GM21576 (cell line): ENCODE results near the gene ABTB1.
"Not testable (repeated sequence)": the region's sequence is repeated elsewhere in the genome, so short reads cannot be mapped to it uniquely, and the experiment has no call there.

ENCODE experiments used
- ATAC-seq: cut with Tn5 transposase; IDR thresholded peaks from one replicate; pipeline ENCODE4 v1.9.1; 2021; ENCODE audit warnings: mild to moderate bottlenecking, moderate library complexity; ENCODE audit not compliant: unreplicated experiment

The ABTB1 gene

DNA sequence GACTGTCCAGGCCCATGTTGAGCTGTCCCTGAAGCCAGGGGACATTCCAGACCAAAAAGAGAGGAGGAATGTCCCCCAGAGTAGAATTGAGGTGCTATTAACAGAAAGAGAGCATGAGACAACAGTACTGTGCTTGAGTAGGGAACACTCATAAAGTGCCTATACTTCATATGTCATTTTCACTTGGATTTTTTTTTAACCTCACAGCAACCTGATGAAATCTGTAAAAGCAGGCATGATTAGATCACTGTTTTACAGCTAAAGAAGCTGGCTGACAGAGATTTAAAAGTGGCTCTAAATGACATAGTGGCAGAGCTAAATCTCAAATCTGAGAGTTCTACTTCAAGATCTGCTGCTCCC is 24.9 kb upstream of the ABTB1 start:
- no peak for ATAC-seq

DNA sequence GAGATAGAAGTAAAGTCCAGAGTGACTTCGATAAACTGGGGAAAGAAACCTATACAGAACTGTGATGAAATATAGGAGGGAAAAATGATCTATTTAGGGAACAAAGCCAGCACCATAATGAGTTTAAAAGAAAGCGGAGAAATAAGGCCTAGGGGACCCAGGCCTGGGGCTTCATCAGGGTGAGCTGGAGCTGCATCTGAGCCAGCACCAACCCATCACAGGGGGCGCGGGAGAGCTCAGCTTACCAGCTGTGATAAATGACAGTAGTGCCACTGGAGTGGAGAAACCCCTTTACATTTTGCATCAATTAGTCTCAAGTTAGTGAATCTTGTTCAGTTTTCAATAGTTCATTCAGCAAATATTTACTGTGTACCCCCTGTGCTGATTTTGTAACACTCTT is 22.5 kb upstream of the ABTB1 start:
- ATAC-seq: no peak

DNA sequence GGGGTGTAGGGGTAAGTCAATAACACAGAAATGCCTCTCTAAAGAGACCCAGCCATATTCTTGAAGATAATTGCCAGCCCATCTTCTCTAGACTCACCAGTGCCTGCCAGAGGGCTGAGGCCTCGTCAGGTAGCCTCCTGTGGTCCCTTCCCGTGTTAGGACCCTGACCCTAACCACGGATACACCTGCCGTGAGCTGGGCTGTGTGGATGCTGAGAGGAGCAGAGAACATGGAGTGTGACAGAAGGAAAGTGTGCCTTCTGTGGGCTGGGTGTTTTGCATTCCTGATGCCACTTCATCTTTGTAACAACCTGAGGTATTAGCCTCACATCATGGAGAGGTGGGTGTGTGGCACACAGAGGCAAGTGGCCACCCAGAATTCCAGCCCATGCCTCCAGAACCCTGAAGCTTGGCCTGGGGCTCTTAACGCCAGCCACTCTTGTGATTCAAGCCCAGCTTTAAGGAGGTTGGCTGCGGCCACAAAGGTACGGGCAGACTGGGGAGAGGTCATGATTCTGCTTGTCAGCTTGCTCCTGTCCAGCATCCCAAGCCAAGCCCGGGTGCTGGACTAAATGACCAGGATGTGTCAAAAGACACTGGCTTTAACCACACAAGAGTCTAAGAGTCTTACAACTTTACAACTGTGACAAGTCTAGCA is 21.1 kb upstream of the ABTB1 start:
- ATAC-seq: no peak

DNA sequence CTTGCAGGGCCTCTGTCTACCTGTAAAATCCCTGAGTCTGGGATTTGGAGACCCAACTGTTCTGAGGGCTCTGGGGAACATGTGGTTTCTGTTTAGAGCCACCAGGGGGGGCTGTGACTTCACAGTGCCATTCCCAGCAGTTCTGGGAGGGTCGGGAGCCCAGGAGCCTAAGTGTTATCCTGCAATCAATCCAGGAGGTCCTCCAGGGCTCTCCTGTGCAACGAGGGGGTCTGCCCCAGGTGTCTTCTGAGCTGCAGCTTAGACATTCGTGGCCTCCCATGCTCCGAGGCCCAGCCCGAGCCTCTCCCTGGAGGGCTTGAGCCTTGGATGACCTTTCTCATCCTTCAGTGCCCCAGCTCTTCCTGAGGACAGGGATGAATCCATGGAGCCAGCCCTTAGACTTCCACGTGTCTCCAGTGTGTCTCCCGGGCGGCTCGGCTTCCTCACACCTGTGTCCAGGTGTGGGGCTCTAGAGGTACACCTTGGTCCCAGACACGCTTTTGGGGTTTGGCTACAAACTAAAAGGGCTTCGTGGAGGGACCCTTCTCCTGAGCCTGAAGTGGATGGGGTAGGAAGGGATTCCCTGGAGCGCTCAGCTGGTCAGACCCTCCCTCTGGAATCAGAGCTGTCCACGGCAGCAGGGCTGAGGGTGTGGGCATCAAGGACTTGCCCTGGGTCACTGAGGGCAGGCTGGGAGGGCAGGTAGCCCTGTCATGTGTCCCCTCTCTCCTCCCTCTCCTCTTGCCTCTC is 20.3 kb upstream of the ABTB1 start:
- ATAC-seq: no peak

DNA sequence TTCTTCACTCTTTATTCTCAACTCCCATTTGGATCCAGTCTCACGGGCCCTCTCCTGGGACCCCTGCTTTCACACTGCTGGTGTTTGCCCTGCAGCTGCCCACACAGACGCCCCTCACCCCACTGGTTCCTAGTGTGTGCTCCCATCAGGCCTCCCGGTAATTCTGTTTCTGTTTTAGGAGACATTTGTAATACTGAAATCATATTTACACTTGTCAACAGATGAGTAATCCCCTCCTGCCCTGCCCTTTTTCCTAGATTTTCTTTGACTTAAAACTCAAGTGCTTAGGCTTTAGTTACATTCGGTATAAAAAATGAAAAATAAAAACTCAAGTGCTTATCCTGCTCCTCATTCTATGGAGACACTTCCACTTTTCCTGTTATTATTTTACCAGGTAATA is 18.4 kb upstream of the ABTB1 start:
- ATAC-seq: no peak

DNA sequence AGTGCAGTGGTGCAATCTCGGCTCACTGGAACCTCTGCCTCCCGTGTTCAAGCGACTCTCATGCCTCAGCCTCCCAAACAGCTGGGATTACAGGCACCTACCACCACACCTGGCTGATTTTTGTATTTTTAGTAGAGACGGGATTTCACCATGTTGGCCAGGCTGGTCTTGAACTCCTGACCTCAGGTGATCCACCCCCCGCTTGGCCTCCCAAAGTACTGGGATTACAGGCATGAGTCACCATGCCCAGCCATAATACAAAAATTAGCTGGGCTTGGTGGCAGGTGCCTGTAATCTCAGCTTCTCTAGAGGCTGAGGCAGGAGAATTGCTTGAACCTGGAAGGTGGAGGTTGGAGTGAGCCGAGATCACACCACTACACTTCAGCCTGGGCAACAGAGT is 17.8 kb upstream of the ABTB1 start:
- not testable (repeated sequence) for ATAC-seq

DNA sequence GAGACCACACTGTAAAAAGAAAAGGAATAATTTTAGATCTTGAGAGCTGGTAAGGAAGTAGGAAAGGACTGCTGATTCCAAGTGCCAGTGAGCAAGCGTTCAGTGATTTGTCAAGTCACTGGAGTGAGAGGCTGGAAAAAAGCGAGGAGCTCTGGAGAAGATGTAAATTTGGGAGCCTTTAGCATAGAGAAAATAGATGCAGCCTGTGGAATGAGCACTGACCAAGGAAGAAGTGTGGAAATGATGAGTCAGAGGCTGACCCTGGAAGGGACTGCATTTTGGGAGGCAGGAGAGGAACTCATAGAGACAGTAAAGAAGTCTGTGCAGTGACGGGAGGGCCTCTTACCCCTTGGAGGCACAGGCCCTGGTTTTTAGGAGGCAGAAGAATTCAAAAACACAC is 17.1 kb upstream of the ABTB1 start:
- no peak for ATAC-seq

DNA sequence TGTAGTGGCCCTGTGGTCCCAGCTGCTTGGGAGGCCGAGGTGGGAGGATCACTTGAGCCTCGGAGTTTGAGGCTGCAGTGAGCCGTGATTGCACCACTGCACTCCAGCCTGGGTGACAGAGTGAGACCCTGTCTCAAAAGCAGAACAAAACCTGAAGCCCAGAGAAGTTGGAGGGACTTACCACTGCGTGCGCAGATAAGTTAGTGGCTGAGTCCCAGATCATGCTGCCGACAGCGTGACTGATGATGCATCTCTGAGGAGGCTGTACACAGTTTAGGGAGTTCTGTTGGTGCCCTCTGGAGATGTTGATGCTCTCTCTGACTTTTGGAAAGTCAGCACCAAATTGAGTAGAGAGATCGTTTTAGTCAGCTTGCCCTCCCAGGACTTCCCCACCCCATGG is 15.8 kb upstream of the ABTB1 start:
- no peak for ATAC-seq

DNA sequence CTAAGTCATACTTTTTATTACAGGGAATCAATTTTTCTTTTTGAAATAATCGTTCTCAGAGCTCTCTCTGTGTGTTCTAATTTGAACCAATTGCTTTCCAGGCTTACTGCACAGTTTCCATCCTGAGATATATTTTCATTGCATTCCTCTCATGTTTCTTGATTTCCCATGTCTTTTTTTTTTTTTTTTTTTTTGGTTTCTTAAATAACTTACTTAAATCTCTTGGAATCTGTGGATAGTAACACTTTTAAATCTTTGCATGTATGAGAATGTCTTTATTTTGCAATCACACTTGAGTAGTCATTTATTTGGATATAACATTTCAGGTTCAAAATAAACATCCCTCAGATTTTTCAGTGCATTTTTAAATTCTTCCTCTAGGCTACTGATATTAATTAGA is 14.5 kb upstream of the ABTB1 start:
- ATAC-seq: no peak

DNA sequence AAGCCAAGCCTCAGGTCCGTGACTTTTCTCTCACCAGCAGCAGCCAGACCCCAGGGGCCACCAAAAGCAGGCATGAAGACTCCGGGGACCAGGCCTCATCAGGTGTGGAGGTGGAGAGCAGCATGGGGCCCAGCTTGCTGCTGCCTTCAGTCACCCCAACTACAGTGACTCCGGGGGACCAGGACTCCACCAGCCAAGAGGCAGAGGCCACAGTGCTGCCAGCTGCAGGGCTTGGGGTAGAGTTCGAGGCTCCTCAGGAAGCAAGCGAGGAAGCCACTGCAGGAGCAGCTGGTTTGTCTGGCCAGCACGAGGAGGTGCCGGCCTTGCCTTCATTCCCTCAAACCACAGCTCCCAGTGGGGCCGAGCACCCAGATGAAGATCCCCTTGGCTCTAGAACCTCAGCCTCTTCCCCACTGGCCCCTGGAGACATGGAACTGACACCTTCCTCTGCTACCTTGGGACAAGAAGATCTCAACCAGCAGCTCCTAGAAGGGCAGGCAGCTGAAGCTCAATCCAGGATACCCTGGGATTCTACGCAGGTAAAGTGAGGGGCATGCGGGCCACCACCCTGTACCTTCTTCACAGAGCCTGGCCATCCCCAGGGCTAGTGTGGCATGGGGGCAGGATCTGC is 12.0 kb upstream of the ABTB1 start:
- no peak for ATAC-seq

DNA sequence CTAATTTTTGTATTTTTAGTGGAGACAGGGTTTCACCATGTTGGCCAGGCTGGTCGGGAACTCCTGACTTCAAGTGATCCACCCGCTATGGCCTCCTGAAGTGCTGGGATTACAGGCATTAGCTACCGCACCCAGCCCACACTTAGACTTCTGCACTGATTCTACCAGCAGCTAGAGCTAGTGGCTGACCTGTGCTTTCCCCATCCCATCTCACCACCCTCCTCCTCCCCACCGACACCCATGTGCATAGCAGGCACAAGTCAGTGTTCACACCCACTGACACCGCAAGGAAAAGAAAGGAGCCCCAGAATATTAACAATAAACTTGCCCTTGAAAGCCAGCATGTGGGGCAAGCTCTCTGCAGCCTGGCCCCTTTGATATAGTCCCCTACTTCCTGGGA is 11.2 kb upstream of the ABTB1 start:
- ATAC-seq: no peak

DNA sequence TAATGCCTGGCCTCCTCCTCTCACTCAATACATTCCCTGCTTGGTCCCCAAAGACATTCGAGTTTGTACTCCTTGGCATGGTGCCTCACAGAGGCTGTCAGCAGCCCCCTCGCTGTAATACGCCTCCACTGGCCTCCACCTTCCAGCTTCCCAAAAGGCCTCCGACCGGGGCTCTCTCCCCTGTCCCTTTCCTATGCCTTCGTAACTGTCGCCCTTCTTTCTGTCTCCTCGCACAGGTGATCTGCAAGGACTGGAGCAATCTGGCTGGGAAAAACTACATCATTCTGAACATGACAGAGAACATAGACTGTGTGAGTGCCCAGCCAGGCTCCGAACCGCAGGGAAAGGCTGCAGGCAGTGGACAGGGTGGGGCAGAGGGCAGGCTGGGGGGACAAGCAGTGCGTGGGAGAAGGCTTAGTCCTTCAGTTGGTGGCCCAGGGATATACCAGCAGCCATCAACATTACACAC is 10.7 kb upstream of the ABTB1 start:
- no peak for ATAC-seq

DNA sequence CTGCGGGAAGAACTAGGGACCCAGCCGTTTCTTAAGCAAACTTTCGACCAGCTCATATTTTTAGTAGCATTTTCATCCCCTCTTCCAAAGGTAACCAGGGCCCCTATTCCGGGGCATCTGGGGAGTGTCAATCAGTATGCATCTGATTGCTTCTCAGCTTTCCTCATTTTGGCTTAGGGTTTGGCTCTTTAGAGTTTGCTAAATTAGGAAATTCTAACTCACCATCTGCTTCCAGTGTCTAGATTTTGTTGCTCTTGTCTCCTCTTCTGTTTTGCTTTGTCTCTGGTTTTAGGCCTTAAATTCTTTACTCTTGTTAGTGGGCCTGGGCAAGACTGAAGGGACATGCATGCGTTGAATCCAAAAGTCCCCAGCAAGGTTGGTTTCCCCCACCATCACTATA is 9.6 kb upstream of the ABTB1 start:
- no peak for ATAC-seq

DNA sequence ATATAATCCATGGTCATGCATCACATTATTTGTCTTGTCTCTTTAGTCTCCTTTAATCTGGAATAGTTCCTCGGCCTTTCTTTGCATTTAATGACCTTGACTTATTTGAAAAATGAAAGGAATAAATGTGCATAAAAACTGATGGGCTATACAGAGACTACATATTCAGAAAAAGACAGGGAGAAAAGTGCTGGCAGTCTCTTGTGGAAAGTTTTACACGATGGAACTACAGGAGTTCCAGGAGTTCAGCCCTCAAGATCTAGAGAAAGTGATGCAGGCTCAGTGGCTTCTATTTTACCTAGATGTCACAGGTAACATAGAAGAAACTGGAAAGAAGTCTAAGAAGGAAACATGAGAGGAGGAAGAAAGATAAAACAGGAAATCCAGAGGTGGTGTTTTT is 7.6 kb upstream of the ABTB1 start:
- ATAC-seq: no peak

DNA sequence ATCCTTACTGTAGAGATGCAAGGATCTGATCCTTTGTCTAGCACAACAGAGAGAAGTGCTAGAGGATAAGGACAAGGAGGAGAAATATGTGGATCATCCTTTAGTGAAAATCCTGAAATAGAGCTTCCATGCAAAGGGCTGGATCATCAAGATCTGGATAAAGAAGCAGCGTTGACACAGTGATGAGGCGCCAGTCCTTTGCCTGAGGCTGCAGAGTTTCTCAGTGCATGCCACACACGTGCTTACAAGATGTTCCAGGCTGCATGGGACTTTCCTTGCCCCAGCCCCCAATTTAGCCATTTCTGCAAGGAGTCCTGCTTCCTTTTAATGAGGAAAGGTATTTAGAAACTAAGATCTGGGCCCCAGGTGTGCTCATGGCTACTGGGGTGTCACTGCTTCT is 7.2 kb upstream of the ABTB1 start:
- ATAC-seq: no peak

DNA sequence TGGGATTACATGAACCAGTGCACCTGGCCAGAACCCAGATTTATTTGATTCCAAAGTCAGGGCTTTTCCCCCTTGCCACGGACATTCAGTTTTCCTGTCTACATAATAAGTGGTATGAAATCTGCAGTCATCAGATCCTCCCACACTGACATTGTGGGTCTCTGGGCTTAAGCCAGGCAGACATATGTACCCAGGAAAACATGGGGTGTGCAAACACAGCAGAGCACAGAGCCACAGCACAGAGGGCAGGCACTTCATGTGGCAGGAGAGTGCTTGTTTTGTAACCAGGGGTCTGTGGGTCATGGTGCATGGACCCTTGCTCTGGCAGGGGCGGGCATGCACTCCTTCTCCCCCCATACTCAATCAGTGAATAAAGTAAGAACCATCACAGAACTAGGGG is 6.1 kb upstream of the ABTB1 start:
- ATAC-seq: no peak

DNA sequence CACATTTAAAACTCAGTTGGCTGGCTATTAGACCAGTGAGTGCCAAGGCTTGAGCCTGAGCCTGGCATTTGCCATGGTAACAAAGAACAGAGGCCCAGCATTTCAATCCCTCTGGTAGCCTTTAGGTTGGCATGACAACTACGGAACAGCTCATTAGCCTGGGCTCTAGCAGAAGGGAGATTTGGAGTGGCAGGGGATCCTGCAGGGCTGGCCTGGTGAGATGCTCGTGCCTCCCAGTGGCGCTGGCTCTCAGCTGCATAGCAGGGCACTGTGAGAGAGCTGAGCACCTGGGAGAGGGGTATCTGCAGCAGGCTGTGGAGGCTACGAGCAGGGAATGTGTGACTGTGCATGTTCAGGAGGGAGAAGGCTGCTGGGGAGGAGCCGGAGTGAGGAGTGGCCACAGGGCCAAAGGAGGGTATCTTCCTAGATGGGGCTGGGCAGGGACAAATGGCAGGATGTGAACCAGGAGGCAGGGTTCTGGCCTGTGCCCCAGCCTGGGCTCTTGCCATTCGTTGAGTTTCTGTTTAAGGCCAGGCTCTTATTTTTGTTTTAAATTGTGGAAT is 5.6 kb upstream of the ABTB1 start:
- ATAC-seq: no peak

DNA sequence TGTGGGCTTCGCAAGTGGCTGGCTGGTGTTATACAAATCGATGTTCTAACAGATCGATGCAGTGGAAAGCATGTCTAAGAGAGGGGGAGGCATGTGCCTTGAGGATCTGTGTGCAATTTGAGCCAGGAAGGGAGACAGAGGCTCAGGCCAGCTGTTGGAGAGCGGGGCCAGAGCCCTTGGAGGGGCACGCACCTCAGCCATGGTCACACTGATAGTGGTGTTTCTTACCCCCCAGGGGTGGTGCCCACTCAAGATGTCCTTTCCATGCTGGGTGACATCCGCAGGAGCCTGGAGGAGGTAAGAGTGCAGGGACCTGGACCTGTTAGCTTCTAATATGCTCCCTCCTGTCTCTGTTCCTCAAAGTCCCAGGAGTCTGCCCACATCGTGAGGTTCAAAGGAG is 3.8 kb upstream of the ABTB1 start:
- no peak for ATAC-seq

DNA sequence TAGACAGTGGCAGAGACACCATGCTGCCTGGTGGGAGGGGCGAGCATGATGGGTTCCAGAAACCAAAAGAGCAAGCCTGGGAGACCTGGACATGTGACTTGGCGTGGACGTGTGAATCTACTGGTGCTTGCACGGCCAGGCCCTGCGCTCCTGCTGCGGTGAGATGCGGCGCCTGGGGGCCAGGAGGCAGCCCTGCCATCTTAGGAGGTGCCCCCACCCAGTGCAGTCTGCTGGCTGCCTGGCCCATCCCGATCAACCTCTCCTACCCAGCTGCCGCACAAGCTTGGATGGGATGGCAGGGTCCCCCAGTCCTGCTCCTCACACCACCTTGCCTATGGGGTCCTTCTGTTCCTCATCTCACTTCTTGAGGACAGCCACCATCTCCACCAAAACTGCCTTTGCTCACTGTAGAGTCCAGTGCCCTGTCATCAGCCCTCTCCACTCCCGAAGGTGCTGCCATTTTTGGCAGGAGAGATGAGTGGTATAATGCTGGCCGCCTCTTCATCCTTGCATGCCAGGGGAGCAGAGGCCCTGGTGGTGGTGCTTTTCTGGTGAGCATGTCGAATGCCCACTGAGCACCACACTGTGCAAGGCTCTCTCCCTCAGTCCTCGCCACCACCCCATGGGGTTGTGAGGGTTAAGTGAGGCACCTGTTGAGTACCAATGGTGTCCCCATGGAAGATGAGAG is 3.1 kb upstream of the ABTB1 start:
- ATAC-seq: no peak

DNA sequence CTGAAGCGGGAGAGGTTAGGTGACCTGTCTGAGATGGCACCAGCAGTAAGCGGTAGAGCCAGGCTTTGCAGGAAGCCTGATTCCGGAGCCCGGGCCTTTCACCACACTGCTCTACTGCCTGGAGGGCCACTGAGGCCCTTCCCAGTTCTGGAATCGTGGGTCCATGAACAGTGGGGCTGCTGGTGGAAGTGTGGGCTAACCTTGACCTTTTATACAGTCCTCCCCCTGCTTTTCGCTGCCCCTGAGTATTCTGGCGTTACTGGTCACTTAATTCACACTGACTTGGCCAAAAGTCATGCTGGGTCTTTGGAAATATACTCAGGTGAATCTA is 2.6 kb upstream of the ABTB1 start:
- ATAC-seq: no peak

DNA sequence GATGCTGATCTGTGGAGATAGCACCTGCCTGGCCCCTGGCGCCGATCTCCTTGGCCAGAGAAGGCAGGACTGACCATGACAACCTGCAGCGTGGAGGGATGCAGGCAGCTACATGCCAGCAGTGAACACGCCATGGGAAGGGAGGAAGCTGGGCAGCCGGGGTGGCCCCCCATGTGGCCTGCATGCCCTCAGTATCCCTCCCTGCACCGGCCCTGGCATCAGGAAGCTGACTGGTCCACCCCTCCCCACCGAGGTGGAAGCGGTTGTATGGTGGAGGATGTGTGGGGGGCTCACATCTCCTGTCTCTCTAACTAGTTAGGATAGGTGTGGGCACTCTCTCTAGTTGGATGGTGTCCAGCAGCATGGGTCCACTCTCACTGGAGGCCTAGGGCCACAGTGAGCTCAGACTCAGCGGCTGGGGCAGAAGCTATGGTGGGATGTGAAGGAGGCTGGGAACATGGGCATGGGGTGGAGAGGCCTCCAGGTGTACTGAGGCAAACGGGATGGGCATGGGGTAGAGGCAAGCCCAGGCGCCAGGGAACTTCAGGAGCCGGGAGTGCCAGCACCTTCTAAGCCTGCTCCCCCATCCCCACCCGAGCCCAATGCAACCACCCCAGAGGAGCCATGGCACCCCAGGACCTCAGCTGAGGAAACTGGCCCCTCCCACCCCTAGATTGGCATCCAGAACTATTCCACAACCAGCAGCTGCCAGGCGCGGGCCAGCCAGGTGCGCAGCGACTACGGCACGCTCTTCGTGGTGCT is 1.8 kb upstream of the ABTB1 start:
- no peak for ATAC-seq
